Adrenal gland (tissue), 5 donors: Measurements from ENCODE around the gene HOXC6.

ENCODE experiments used
- CTCF ChIP-seq, 6 experiments: fragments of 450-650 bp in 4 of 6; fragments of 200-600 bp in 2 of 6; sonication (generic) in 1 of 6; IDR thresholded peaks; 1 replicate in 5 of 6; 2 replicates in 1 of 6; pipeline versions ENCODE4 v1.5.1 to v1.8.0; 2016 to 2021; ENCODE audit warnings: antibody characterized with exemption in 6 of 6, mild to moderate bottlenecking in 2 of 6, moderate library complexity in 1 of 6
- POLR2A ChIP-seq, 2 donors: fragments of 450-650 bp; IDR thresholded peaks; one replicate each; pipeline ENCODE4 v1.6.1; 2017; ENCODE audit warnings: antibody characterized with exemption in 2 of 2, mild to moderate bottlenecking in 2 of 2, moderate library complexity in 1 of 2
- donor health status: DM: no; HTN: no; CAD: no.

- TF ChIP-seq POLR2A (IDR thresholded peaks at IDR 0.05) = no peak
- TF ChIP-seq CTCF (IDR thresholded peaks at IDR 0.05) = no peak
Measured at GRCh38 chr12:54004063-54004840, 24.0 kb upstream of the HOXC6 start.
